Hypothalamus (tissue), 51 donors: ENCODE data around the gene CD300C.
A peak's percentile ranks its signal among the peaks of the same experiment; 100 is the strongest.
"Not testable (repeated sequence)": the region's sequence is repeated elsewhere in the genome, so short reads cannot be mapped to it uniquely, and the experiment has no call there.

Experiments
- DNase-seq, 51 donors: peaks; one replicate each; lab custom pipeline; 2025; lab: John Stamatoyannopoulos, UW

Gene CD300C

GRCh38 chr17:74545843-74546230 lies at the start of gene CD300C:
Gene CD300C, minus strand, starts transcription at chr17:74546115. Its CDS starts 333 bp downstream, at chr17:74545782.
- peak in 11 of 51 donors; percentile 9 to 36 (median 18) for DNase-seq

GRCh38 chr17:74595037-74595750 lies 49.3 kb upstream of the CD300C start:
- DNase-seq = no peak

DNA sequence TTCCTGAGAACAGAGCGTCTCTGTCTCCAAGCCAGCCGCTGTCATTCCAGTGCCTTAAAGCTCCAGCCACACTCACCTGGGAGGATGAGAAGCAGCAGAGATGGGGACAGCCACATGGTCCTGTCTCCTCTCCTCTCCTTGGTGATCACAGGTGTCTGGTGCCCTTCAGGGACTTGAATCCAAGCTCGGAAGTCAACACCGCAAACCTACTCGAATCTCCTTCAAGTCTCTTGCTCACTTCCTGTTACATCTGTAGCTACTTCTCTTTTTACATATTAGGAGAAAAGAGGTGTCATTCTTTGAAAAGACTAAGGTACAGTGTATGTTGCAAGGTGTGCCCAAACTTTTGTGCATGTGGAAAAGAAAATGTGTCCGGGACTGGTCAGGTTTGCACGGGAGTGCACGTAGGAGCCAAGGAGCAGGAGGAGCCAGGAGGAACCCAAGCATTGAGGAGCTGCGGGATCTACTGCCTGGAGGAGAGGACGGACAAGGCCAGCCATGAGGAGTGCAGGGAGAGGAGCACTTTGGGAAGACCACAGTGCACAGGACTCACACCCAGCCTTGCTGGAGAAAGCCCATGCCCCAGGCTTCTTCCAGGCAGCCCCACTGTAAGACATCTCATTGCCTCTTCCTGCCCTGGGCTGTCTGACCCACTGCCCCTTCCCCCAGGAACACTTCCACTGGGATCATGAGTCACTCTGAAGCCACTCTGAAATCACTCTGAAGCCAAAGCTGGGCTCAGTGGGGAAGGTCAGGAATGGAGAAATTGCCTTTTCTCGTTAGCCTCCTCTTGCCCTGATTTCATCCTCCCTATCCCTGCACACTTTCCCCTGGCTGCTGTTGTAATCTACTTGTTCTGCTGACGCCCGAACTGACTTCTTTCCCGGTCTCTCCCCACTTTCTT lies 46.4 kb upstream of the CD300C start, which contains the start of gene CD300LD:
TSS of gene CD300LD (minus strand) at position 197 of the 904 bp plus-strand sequence. CDS start at position 116, 81 bp downstream.
- no peak for DNase-seq

DNA sequence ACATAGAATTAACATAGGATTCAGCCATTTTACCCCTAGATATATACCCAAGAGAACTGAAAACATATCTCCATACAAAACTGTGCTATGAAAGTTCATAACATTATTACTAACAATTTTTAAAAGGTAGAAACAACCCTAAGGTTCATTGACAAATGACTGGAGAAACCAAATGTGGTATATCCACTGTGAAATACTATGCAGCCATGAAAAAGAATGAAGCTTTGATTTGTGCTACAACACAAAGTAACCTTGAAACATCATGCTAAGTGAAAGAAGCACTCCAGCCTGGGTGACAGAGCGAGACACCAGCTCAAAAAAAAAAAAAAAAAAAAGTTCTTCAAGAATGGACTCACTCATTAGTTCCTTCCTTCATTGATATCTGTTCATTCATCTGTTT lies 45.6 kb upstream of the CD300C start:
- DNase-seq = no peak

DNA sequence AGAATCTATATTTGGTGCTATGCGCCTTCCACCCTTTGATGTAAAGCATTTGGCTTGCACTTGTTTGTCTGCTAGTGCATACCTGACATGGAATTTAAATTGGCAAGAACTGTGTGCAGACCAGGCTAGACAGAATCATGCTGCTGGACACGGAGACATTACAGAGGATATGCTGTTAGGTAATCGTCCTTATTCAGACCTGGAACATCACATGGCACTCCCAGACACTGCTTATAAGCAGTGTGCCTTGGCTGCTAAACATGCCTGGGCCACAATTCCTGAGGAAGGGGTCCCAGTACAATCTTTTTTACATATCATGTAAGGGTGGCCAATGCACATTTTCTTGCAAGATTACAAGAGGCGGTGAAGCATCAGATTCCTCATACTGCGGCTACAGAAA lies 39.8 kb upstream of the CD300C start:
- DNase-seq = no peak

- DNase-seq = no peak
Measured at GRCh38 chr17:74584292-74585060, 38.6 kb upstream of the CD300C start.

DNA sequence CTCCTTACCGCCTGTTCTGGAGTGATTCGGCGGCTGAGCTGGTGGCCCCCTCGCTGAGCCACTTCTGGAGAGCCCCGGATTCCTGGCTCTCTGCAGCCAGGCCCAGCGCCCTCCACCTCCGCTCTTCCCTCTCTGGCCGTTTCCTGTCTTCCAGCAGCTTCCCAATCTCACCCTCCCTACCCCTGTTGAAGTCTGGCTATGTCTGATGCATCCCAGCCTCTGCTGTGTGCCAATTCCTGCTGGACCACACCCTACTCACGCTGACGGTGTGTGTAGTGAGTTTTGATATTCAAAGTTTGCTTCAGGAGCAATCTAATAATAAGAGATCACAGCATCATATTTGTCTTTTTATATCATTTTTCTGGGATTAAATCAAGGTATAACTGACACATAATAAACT lies 36.7 kb upstream of the CD300C start:
- DNase-seq = no peak

GRCh38 chr17:74579900-74580299 lies 34.0 kb upstream of the CD300C start:
- no peak for DNase-seq

DNA sequence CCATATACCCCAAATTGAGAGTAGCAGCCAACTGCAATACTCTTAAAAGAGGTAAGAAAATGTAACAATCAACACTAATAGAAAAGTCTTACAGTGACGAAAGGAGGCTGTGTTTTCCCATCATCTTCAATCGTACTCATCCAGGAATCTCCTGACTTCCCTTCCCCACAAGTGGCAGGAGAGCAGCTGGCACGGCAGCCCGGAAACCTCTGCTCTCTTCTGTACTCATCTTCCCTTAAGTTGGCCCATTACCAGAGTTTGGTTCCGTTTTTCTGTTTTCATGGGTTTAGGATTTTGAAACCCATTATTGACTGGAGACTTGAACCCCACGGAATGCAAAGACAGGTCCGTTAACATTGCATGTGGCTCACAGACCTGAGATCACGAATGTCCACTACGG lies 33.1 kb upstream of the CD300C start:
- DNase-seq = no peak

DNA sequence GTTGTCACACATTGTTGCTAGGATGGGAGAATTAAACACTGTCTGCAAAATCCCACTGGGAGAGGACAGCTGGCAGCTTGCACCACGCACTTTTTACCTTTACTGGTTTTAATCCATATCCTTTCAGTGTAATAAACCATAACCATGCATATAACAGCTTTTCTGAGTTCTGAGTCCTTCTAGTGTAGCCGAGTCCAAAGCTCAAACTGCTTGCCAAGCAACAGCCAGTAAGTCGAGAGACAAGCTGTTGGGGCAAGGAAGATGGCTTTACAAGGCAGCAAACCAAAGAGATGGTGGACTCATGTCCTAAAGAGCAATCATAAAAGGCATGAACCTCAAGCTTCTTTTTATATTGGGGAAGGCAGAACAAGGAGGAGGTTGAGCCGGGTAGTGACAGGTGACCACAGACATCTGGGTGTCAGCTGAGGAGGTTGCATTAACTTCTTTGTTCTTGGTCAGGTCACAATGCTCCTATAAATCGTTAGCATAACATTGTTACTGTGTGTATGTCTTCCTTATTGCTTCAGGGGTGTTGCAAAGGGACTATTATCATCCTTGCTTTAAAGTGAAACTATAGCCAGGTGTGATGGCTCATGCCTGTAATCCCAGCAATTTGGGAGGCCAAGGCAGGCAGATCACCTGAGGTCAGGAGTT lies 28.7 kb upstream of the CD300C start:
- DNase-seq = no peak

- not testable (repeated sequence) for DNase-seq
Measured at GRCh38 chr17:74573635-74574034, 27.7 kb upstream of the CD300C start.

DNA sequence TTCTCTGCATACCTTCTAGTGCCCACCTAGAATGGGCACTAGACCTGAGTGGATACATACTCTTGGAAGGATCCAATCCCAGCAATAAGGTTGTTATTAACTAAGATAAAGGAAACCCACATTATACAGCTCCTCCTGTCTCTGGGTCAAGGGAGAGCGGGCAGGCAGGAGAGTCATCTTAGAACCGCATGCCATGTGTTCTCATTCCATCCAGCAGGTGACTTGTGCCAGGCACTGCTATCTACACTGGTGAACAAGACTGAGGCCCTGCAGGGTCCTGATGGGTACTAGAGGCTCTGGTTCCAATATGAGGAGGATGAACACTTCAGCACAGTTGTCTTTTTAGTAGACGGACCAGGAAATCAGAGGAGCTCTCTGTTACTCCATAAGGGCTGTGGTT lies 27.3 kb upstream of the CD300C start:
- no peak for DNase-seq

DNA sequence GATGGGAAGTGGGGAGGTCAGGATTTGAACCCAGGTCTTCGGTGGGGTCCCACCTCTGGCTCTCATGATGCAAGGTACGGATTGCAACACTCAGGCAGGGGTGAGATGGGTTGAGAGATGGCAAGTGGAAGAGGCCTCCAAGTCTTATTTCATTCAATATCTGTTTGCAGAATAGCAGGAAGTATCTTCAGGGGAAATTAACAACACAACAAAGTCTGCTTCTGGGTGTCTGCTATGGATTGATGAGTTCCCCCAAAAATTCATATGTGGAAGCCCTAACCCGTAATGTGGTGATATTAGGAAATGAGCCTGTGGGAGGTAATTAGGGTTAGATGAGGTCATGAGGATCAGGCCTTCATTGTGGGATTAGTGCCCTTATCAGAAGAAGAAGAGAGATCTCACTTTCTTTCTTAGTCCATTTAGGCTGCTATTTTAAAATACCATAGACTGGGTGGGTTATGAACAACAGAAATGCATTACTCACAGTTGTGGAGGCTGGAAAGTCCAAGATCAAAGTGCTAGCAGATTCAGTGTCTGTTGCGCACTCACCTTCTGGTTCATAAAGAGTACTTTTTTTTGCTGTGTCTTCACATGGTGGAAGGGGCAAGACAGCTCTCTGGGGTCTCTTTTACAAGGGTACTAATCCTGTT lies 25.8 kb upstream of the CD300C start:
- no peak for DNase-seq

DNA sequence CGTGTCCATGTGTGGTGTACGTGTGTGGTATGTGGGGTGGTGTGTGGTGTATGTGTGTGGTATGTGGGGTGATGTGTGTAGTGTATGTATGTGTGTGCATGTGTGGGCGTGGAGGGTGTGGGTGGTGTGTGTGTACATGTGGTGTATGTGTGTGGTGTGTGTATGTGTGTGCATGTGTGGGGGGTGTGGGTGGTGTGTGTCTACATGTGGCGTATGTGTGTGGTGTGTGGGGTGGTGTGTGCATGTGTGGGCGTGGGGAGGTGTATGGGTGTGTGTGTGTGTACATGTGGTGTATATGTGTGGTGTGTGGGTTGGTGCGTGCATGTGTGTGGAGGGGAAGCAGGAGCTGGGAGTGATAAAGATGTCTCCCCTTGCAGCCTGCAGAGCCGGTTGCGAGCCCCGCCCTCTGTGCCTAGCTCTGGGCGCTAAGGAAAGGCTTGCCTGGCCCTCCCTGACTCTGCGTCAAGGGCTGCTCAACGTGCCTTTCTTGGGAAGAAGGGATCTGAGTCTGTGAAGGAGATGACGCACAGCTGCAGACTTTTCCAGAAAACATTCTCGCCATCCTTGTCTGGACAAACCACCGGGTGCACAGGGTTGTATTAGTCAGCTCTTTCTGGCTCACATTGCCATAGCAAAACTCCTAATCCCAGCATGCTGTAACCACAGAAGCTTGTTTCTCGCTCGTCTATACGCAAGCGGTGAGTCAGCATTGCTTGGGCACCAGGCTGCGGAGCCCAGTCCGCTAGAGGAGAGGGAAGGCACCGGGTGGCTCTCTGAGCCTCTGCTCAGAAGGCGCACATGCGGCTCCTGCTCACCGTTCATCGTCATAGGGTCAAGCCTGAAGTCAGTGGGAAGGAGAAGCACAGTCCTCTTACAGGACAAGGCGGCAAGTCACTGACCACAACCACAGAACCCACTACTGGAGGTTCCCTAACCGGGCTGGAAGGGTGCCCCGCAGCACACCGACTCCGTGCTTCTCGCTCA lies 23.4 kb upstream of the CD300C start:
- peak in 8 of 51 donors; percentile 8 to 59 (median 18) for DNase-seq

- DNase-seq = no peak
Measured at GRCh38 chr17:74568106-74568873, 22.4 kb upstream of the CD300C start.

GRCh38 chr17:74567397-74567796 lies 21.5 kb upstream of the CD300C start, which contains the start of gene CD300H:
Gene CD300H, minus strand, starts transcription at chr17:74567509.
- peak in 2 of 51 donors; percentile 10 to 22 for DNase-seq

- peak in 4 of 51 donors; percentile 5 to 17 (median 7) for DNase-seq
Measured at GRCh38 chr17:74566132-74566753, 20.3 kb upstream of the CD300C start.
